Mesodermal cell (in vitro differentiated cells): ENCODE measurements around the gene NAA16.
"Not testable (repeated sequence)": the region's sequence is repeated elsewhere in the genome, so short reads cannot be mapped to it uniquely, and the experiment has no call there.

ENCODE experiments used
- H3K27ac ChIP-seq: 2 replicates; pipeline ENCODE4 v1.7.0; 2013; ENCODE audit warnings: mild to moderate bottlenecking, low read depth, low read length, moderate library complexity; ENCODE audit not compliant: severe bottlenecking
- H3K36me3 ChIP-seq: 2 replicates; pipeline ENCODE4 v1.7.1; 2013; ENCODE audit warnings: mild to moderate bottlenecking, low read length, moderate library complexity; ENCODE audit not compliant: control insufficient read depth, insufficient read depth
- H3K4me1 ChIP-seq: one replicate; pipeline ENCODE4 v1.7.1; 2013; ENCODE audit warnings: mild to moderate bottlenecking, low read length; ENCODE audit not compliant: insufficient read depth, control insufficient read depth, poor library complexity, severe bottlenecking
- H3K4me3 ChIP-seq: 2 replicates; pipeline ENCODE4 v1.7.0; 2013; ENCODE audit warnings: low read length, control low read depth, mild to moderate bottlenecking; ENCODE audit not compliant: insufficient read depth, poor library complexity, severe bottlenecking; ENCODE audit errors: extremely low read depth
- H3K9me3 ChIP-seq: 2 replicates; pipeline ENCODE4 v1.7.1; 2013; ENCODE audit warnings: mild to moderate bottlenecking, low read length, moderate library complexity; ENCODE audit not compliant: control insufficient read depth
- WGBS, 2 experiments: methylation state at CpG; one replicate each; pipeline ENCODE4 v1.1.5; 2013; ENCODE audit warnings: missing lambda C conversion rate in 2 of 2; ENCODE audit not compliant: insufficient coverage in 2 of 2; 5-methylcytosine and 5-hydroxymethylcytosine counted together

The NAA16 gene

DNA sequence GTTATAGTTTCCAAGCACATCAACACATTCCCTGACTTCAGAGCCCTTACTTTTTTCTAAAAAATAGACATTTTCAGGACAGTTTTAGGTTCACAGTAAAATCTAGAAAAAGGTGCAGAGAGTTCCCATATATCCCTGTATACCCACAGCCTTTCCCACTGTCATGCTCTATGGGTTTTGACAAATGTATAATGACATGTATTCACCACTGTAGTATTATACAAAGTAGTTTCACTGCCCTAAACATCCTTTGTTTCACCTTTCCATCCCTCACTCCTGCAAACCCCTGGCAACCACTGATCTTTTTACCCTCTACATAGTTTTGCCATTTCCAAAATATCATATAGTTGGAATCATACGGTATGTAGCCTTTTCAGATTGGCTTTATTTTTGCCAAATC, 15.6 kb downstream of the NAA16 start:
- H3K9me3 ChIP-seq = no peaks in the 10 kb centered on the region
- WGBS, 2 experiments = no CpG with 5 or more reads among the region's 1 CpG
- H3K36me3 ChIP-seq = peaks cover 34% of the 10 kb centered on the region
- no peak overlapping the region for H3K27ac ChIP-seq
- no peak overlapping the region for H3K4me3 ChIP-seq
- no peaks in the 10 kb centered on the region for H3K4me1 ChIP-seq

DNA sequence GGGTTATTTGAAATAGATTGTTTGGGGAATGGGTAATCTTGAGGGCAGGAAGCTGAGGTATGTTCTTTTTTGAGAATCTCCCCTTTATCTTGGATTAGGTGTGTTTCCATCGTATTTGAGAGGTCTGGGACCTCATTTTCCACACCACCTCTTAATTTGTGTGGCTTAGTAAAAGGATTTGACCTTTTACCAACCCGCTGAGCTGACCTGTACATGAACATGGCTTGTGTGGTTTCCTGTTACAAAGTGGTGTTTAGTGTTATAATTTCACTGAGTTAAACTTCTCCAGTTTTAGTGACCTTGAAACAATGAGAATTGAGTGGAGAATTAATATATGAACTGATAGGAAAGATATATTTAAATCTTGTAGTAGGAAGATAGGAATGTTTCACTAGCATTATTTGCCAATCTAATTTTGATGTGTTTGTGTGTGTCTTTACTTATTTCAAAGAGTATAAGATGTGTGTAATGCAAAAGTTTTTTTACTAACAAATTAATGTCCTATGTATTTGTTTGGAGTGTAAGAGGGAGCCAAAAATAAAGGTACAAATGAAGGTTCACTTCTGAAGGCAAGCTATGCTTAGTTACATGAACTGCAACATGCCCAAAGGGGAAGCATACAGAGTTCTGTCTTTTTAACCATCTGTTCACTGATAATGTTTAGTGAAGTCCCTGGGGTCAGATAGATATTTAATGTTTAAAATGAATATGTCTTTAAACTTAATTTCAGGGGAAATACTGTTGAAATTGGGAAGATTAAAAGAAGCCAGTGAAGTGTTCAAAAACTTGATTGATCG, 17.1 kb downstream of the NAA16 start:
- 100% methylated on average over 1 of the region's 3 CpGs; no CpG with 5 or more reads in 1 of the 2 experiments for WGBS, 2 experiments
- H3K27ac ChIP-seq = no peak overlapping the region
- no peak overlapping the region for H3K4me3 ChIP-seq
- peaks cover 29% of the 10 kb centered on the region for H3K36me3 ChIP-seq
- H3K4me1 ChIP-seq = no peaks in the 10 kb centered on the region
- no peaks in the 10 kb centered on the region for H3K9me3 ChIP-seq

DNA sequence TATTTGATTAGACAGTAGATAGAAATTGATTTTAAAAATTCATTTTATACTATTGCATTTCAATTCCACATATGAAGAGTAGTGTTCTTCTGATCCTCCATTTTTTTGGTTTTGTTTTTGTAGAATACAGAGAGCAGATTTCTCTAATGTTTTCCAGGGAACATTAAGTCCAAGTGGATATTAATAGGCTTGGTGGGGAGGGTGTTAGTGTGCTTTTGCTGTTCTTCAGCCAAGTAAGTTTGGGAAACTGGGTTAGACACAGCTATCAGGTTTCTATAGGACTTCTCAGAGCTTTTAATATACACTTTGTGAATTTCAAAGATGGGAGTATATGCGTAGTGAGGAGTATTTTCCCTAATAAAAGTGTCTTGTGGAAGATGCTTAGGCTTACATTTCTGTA, 21.8 kb downstream of the NAA16 start:
- no CpG with 5 or more reads among the region's 1 CpG for WGBS, 2 experiments
- peaks cover 20% of the 10 kb centered on the region for H3K36me3 ChIP-seq
- H3K4me3 ChIP-seq = no peak overlapping the region
- no peak overlapping the region for H3K27ac ChIP-seq
- H3K4me1 ChIP-seq = no peaks in the 10 kb centered on the region
- no peaks in the 10 kb centered on the region for H3K9me3 ChIP-seq

DNA sequence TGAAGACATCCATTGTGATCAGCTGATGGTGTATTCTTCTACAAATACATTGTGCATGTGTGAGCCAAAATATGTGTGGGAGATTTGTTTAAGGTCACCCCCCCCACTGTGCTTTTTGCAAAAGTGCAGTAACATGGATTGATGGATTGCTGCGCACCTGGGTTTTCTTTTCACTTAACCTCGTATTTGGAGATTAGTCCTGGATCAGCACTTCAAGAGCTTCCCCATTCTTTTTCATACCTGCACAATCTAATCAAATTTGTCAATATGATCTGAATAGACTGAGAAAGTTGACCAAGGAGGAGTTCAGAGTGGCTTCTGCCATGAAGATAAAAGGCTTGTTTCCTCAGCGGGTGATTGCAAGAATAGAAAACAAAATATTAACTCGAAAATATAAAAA, 23.7 kb downstream of the NAA16 start:
- Histone ChIP-seq H3K9me3 (no peaks in the 10 kb centered on the region), H3K4me3 (no peak overlapping the region), H3K27ac (no peak overlapping the region), H3K4me1 (no peaks in the 10 kb centered on the region), H3K36me3 (peaks cover 29% of the 10 kb centered on the region)
- WGBS, 2 experiments = 83 to 100% methylated on average over 2 to 3 of the region's 4 CpGs

DNA sequence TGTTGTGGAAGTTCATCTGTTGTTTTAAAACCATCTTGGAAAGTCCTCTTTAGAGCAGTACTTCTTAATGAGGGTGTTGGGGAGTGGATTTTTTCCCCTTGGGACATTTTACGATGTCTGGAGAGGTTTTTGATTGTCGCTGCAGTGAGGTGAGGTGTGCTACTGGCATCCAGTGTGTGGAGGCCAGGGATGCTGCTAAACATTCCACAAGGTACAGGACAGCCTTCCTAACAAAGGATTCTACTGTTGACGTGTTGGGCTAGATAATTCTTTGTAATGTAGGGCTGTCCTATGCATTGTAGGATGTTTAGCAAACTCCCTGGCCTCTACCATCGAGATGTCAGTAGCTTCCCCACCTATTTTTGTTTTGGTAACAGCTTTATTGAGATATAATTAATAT, 33.3 kb downstream of the NAA16 start:
- Histone ChIP-seq H3K27ac (no peak overlapping the region), H3K36me3 (peaks cover 54% of the 10 kb centered on the region), H3K4me3 (no peak overlapping the region), H3K4me1 (peaks cover 5% of the 10 kb centered on the region), H3K9me3 (no peaks in the 10 kb centered on the region)
- 86% methylated on average over 1 of the region's 4 CpGs; no CpG with 5 or more reads in 1 of the 2 experiments for WGBS, 2 experiments

DNA sequence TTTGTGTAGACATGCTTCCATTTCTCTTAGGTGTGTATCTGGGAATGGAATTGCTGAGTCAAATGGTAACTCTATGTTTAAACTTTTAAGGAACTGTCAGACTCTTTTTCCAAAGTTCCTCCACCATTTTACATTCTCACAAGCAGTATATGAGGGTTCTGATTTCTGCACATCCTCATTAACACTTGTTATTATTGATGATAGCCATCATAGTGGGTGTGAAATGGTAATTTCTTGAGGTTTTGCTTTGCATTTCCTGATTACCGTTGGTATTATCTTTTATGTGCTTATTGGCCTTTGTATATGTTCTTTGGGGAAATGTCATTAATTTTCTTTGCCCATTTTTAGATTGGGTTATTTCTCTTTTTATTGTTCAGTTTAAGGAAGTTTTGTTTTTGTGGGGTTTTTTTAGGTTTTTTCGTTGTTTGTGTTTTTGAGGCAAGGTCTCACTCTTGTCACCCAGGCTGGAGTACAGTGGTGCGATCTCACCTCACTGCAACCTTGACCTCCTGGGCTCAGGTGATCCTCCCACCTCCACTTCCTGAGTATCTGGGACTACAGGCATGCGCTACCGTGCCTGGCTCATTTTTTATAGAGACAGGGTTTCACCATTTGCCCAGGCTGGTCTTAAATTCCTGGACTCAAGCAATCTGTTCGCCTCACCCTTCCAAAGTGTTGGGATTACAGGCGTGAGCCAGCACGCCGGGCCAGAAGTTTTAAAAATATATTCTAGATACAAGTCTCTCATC, 34.3 kb downstream of the NAA16 start:
- Histone ChIP-seq H3K9me3 (no peaks in the 10 kb centered on the region), H3K27ac (no peak overlapping the region), H3K36me3 (peaks cover 53% of the 10 kb centered on the region), H3K4me1 (peaks cover 5% of the 10 kb centered on the region), H3K4me3 (no peak overlapping the region)
- WGBS, 2 experiments = 94 to 95% methylated on average over 5 to 6 of the region's 9 CpGs

DNA sequence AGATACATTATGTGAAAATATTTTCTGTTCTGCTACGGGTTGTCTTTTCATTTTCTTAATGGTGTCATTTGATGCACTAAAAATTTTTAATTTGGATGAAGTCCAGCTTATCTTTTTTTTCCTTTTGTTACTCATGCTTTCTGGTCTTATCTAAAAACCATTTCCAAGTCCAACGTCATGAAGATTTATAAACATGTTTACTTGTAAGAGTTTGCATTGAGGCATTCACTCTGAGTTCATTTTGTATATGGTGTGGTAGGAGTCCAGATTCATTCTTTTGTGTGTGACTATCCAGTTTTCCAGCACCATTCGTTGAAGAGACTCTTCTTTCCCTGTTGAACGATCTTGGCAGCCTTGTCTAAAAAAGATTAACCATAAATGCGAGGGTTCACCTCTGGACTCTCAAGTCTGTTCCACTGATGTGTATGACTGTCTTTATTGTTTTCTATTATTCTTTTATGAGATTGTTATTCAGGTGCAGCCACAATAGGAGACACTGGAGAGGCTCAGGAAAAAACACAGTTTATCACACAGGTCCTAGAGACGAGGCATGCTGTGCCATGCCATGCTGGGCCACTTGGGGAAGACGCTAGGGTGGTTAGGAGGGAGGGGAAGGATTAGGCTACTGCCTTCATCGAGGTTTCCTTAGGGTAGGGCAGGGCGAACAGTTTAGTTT, 35.0 kb downstream of the NAA16 start:
- H3K27ac ChIP-seq = no peak overlapping the region
- no peak overlapping the region for H3K4me3 ChIP-seq
- WGBS, 2 experiments = 94 to 97% methylated on average over 6 to 7 of the region's 9 CpGs
- H3K9me3 ChIP-seq = no peaks in the 10 kb centered on the region
- H3K4me1 ChIP-seq = peaks cover 5% of the 10 kb centered on the region
- peaks cover 57% of the 10 kb centered on the region for H3K36me3 ChIP-seq

DNA sequence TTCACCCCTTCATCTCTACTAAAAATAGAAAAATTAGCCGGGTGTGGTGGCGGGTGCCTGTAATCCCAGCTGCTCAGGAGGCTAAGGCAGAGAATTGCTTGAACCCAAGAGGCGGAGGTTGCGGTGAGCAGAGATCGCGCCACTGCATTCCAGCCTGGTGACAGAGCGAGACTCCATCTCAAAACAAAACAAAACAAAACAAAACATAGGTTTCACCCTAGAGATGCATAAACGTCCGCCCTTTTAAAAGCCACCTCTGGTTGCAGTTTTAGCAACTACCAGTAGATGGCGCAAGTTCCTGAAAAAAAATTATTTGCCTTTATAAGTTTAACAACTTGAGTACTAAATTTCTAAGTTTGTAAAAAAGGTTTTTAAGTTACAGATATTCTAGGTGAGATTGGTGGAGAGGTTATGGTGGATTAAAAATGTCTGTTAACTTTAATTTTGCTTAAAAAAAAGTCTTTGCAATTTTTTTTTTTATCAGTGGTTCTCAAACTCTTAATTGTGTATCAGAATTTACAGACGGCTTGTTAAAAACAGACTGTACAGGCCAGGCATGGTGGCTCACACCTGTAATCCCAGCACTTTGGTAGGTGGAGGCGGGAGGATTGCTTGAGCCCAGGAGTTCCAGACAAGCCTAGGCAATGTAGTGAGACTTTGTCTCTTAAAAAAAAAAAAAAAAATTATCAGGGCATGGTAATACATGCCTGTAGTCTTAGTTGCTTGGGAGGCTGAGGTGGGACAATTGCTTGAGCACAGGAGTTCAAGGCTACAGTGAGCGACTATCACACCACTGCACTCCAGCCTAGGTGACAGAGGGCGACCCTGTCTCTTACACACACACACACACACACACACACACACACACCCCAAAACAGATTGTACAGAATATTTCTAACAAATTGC, 42.1 kb downstream of the NAA16 start:
- peaks cover 4% of the 10 kb centered on the region for H3K4me1 ChIP-seq
- WGBS, 2 experiments = 30 to 52% methylated on average over 4 to 5 of the region's 14 CpGs
- H3K27ac ChIP-seq = peak overlapping the region; percentile 68
- peaks cover 39% of the 10 kb centered on the region for H3K36me3 ChIP-seq
- no peak overlapping the region for H3K4me3 ChIP-seq
- H3K9me3 ChIP-seq = no peaks in the 10 kb centered on the region

DNA sequence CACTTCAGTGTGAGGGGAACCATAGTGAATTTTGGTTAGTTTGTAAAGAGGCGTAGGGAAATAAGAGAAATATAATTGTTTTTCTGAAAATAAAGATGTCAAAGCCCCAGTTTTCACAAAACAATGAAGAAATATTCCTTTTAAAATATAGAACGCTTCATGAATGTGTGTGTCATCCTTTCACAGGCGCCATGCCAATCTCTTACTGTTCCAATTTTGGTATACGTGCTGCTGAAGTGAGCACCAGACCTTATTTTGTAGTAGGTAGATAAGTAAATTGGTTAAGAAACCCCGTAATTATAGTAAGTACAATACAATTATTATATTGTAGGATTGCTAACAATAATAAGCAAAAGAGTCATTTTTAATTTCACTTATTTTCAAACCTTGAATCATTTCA, 43.3 kb downstream of the NAA16 start:
- no peak overlapping the region for H3K4me3 ChIP-seq
- peaks cover 32% of the 10 kb centered on the region for H3K36me3 ChIP-seq
- no peak overlapping the region for H3K27ac ChIP-seq
- peaks cover 4% of the 10 kb centered on the region for H3K4me1 ChIP-seq
- no peaks in the 10 kb centered on the region for H3K9me3 ChIP-seq
- WGBS, 2 experiments = no CpG with 5 or more reads among the region's 5 CpGs

DNA sequence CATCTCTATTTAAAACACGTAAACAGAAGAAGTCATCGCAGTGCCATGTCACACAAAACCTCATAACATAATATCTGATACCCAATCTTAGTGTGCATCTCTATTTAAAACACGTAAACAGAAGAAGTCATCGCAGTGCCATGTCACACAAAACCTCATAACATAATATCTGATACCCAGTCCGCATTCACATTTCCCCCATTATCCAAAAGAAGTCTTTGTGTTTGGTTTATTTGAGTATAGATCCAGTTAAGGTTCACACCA, 45.2 kb downstream of the NAA16 start:
- H3K27ac ChIP-seq, H3K4me3 ChIP-seq, H3K4me1 ChIP-seq, H3K9me3 ChIP-seq: not testable (repeated sequence)
- no CpG with 5 or more reads among the region's 5 CpGs for WGBS, 2 experiments
- peaks cover 39% of the 10 kb centered on the region for H3K36me3 ChIP-seq
